WERI-Rb-1 (cell line): ENCODE results near the gene MUC2.

Experiments
- DNase-seq: peaks from one replicate; pipeline ENCODE4 v3.0.0-alpha.2; 2020
- H3K27ac ChIP-seq: fragments of 250-450 bp; sonication (Bioruptor Pico); 2 replicates; pipeline ENCODE4 v1.5.1; 2020; ENCODE audit warnings: mild to moderate bottlenecking, moderate library complexity
- H3K27me3 ChIP-seq: fragments of 250-450 bp; sonication (Bioruptor Pico); 2 replicates; pipeline ENCODE4 v1.5.1; 2021; ENCODE audit warnings: mild to moderate bottlenecking, low read depth, moderate library complexity; ENCODE audit not compliant: insufficient read depth, severe bottlenecking
- H3K36me3 ChIP-seq: fragments of 250-450 bp; sonication (Bioruptor Pico); 2 replicates; pipeline ENCODE4 v1.5.1; 2020; ENCODE audit warnings: mild to moderate bottlenecking, moderate library complexity
- H3K4me3 ChIP-seq: 2 replicates; pipeline ENCODE4 v1.5.1; 2011; ENCODE audit warnings: low read depth, mild to moderate bottlenecking, control low read depth, low read length
- H3K9me3 ChIP-seq: fragments of 250-450 bp; sonication (Bioruptor Pico); 2 replicates; pipeline ENCODE4 v1.5.1; 2021; ENCODE audit warnings: mild to moderate bottlenecking, moderate library complexity; ENCODE audit not compliant: severe bottlenecking
- CTCF ChIP-seq: IDR thresholded peaks from 2 replicates; pipeline ENCODE4 v1.5.1; 2011; ENCODE audit warnings: low read depth, mild to moderate bottlenecking, control low read depth, inconsistent platforms, low read length

Gene MUC2

DNA sequence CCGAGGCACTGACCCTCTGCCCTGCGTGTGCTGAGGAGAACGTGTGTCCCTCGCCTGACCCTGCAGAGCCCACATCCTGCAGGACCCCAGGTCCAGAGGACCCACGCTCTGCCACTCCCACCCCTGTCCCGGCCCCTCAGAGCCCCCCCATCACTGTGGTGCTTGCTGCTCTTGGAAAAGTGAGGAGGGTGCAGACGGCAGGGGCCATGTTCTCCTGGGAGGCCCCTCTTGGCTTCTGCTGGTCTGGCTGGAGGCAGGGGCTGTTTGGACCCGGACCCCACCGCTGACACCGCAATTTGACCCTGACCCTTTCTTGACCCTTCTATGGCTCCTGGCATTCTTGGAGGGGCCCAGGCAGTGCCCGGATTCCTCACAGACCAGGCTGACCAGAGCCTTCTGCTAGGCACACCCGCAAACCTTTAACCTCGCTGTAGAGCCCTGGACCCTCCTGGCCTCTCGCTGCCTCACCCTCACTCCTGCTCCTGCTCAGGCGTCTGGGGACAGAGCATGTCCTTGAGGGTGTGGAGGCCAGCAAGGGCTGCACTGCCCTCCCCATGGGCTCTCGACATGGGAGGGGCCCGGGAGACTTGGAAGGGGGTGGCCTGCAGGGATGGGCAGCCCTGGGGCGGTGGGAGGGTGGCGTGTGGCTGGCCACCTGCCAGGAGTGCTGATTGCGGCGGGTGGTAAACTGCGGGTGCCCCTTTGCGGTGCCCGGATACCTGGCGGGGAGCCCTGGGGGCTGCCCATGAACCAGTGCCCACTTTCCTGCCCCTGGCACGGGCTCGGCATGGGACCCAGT lies 46.1 kb downstream of the MUC2 start:
- Histone ChIP-seq H3K9me3 (no peaks in the 10 kb centered on the region), H3K36me3 (no peaks in the 10 kb centered on the region), H3K4me3 (no peak overlapping the region), H3K27ac (no peak overlapping the region), H3K27me3 (no peaks in the 10 kb centered on the region)
- DNase-seq = no peak
- TF ChIP-seq CTCF = no peak

- no peak for DNase-seq
- H3K36me3 ChIP-seq = no peaks in the 10 kb centered on the region
- H3K27me3 ChIP-seq = no peaks in the 10 kb centered on the region
- no peak overlapping the region for H3K27ac ChIP-seq
- no peaks in the 10 kb centered on the region for H3K9me3 ChIP-seq
- no peak for TF ChIP-seq CTCF
- H3K4me3 ChIP-seq = no peak overlapping the region
Measured at GRCh38 chr11:1121331-1121812, 46.7 kb downstream of the MUC2 start.

GRCh38 chr11:1121813-1122663 lies 47.4 kb downstream of the MUC2 start:
- no peaks in the 10 kb centered on the region for H3K9me3 ChIP-seq
- no peak for DNase-seq
- H3K36me3 ChIP-seq = no peaks in the 10 kb centered on the region

GRCh38 chr11:1122664-1123002 lies 48.0 kb downstream of the MUC2 start:
- Histone ChIP-seq H3K27ac (no peak overlapping the region), H3K27me3 (no peaks in the 10 kb centered on the region), H3K36me3 (no peaks in the 10 kb centered on the region), H3K9me3 (no peaks in the 10 kb centered on the region), H3K4me3 (no peak overlapping the region)
- no peak for DNase-seq
- no peak for TF ChIP-seq CTCF

More at GRCh38 chr11:1121813-1122663, 47.4 kb downstream of the MUC2 start:
- no peak for TF ChIP-seq CTCF
- Histone ChIP-seq H3K4me3 (no peak overlapping the region), H3K27ac (no peak overlapping the region), H3K27me3 (no peaks in the 10 kb centered on the region)

- no peak for TF ChIP-seq CTCF
- Histone ChIP-seq H3K9me3 (no peaks in the 10 kb centered on the region), H3K27me3 (no peaks in the 10 kb centered on the region)
Measured at GRCh38 chr11:1123970-1124369, 49.3 kb downstream of the MUC2 start.

More at GRCh38 chr11:1123970-1124369, 49.3 kb downstream of the MUC2 start:
- DNase-seq = no peak
- no peak overlapping the region for H3K4me3 ChIP-seq
- H3K36me3 ChIP-seq = no peaks in the 10 kb centered on the region
- no peak overlapping the region for H3K27ac ChIP-seq
